Measurements from ENCODE around the gene SPAM1.

DNA sequence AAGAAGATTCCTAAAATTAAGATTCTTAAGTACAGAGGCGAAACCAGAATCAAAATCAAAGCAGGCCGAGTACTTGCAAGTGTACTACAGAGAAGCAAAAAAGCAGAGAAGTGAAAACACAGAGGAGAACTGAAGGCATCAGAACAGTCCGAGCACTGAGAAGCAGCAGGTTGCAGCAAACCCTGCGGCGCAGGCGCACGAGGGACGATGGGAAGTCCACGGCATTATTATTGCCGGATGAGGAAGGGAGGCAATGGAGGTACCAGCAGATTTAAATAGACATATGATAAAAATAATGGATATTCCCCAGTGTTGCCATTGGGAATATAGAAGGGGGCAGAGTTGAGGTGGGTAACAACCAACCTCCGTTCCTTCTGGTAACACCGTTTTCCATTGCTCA, 7.2 kb upstream of the SPAM1 start:
- TF ChIP-seq, protein P1, sequence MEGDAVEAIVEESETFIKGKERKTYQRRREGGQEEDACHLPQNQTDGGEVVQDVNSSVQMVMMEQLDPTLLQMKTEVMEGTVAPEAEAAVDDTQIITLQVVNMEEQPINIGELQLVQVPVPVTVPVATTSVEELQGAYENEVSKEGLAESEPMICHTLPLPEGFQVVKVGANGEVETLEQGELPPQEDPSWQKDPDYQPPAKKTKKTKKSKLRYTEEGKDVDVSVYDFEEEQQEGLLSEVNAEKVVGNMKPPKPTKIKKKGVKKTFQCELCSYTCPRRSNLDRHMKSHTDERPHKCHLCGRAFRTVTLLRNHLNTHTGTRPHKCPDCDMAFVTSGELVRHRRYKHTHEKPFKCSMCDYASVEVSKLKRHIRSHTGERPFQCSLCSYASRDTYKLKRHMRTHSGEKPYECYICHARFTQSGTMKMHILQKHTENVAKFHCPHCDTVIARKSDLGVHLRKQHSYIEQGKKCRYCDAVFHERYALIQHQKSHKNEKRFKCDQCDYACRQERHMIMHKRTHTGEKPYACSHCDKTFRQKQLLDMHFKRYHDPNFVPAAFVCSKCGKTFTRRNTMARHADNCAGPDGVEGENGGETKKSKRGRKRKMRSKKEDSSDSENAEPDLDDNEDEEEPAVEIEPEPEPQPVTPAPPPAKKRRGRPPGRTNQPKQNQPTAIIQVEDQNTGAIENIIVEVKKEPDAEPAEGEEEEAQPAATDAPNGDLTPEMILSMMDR (IDR thresholded peaks at IDR 0.05; ENCODE audit: insufficient read depth, low read depth, low read length): no peak
- no peak for TF ChIP-seq EZH2 (IDR thresholded peaks at IDR 0.05; ENCODE audit: insufficient read depth, low read length)
